ENCODE measurements around the gene FLG.
"Not testable (repeated sequence)": the region's sequence is repeated elsewhere in the genome, so short reads cannot be mapped to it uniquely, and the experiment has no call there.

Gene FLG

DNA sequence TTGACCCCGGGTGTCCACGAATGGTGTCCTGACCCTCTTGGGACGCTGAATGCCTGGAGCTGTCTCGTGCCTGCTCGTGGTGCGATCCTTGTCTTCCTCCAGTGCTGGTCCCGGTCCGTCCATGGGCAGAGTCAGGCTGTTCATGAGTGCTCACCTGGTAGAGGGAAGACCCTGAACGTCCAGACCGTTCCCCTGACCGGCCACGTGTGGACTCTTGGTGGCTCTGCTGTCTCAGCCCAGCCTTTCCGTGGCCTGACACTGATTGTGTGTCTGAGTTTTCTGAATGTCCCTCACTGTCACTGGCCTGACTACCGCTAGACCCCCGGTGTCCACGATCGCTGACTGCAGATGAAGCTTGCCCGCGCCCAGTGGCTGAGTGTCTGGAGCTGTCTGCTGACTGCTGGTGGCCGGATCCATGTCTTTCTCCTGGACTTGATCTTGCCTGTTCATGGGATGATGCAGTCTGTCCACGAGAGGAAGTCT is 11.7 kb downstream of the FLG start:
- TF ChIP-seq, protein P1, sequence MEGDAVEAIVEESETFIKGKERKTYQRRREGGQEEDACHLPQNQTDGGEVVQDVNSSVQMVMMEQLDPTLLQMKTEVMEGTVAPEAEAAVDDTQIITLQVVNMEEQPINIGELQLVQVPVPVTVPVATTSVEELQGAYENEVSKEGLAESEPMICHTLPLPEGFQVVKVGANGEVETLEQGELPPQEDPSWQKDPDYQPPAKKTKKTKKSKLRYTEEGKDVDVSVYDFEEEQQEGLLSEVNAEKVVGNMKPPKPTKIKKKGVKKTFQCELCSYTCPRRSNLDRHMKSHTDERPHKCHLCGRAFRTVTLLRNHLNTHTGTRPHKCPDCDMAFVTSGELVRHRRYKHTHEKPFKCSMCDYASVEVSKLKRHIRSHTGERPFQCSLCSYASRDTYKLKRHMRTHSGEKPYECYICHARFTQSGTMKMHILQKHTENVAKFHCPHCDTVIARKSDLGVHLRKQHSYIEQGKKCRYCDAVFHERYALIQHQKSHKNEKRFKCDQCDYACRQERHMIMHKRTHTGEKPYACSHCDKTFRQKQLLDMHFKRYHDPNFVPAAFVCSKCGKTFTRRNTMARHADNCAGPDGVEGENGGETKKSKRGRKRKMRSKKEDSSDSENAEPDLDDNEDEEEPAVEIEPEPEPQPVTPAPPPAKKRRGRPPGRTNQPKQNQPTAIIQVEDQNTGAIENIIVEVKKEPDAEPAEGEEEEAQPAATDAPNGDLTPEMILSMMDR (conservative IDR thresholded peaks at IDR 0.05) = no peak
- no peak for TF ChIP-seq ZFX (IDR thresholded peaks at IDR 0.05)
- no peak overlapping the region for H3K27ac ChIP-seq

DNA sequence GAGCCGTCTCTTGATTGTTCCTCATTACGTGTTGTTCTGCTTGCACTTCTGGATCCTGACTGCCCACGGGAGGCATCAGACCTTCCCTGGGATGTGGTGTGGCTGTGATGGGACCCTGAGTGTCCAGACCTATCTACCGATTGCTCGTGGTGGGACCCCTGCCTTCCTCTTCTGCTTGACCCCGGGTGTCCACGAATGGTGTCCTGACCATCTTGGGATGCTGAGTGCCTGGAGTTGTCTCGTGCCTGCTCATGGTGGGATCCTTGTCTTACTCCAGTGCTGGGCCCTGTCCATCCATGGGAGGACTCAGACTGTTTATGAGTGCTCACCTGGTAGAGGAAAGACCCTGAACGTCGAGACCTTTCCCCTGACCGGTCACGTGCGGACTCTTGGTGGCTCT is 12.9 kb downstream of the FLG start:
- not testable (repeated sequence) for H3K27ac ChIP-seq

DNA sequence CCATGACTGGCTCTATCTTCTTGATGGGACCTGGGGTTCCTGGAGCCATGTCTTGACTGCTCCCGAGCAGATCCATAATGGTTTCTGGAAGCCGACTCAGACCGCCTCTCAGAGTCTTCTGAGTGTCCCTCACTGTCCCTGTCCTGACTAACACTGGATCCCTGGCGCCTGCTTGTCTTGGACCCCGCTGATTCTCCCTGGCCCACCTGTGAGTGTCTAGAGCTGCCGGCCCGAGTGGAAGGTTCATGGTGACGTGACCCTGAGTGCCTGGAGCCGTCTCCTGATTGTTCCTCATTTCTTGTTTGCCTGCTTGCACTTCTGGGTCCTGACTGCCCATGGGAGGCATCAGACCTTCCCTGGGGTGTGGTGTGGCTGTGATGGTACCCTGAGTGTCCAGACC is 15.1 kb downstream of the FLG start:
- TF ChIP-seq, protein P1 (conservative IDR thresholded peaks at IDR 0.05) = no peak
- TF ChIP-seq ZFX (IDR thresholded peaks at IDR 0.05) = no peak
- no peak overlapping the region for H3K27ac ChIP-seq

DNA sequence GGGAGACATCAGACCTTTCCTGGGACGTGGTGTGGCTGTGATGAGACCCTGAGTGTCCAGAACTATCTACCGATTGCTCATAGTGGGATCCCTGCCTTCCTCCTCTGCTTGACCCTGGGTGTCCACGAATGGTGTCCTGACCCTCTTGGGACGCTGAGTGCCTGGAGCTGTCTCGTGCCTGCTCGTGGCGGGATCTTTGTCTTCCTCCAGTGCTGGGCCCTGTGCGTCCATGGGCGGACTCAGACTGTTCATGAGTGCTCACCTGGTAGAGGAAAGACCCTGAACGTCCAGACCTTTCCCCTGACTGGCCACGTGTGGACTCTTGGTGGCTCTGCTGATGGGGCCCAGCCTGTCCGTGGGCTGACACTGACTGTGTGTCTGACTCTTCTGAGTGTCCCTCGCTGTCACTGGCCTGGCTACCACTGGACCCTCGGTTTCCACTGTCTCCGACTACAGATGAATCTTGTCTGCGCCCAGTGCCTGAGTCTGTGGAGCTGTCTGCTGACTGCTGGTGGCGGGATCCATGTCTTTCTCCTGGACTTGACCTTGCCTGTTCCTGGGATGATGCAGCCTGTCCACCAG is 15.6 kb downstream of the FLG start:
- H3K27ac ChIP-seq = not testable (repeated sequence)

DNA sequence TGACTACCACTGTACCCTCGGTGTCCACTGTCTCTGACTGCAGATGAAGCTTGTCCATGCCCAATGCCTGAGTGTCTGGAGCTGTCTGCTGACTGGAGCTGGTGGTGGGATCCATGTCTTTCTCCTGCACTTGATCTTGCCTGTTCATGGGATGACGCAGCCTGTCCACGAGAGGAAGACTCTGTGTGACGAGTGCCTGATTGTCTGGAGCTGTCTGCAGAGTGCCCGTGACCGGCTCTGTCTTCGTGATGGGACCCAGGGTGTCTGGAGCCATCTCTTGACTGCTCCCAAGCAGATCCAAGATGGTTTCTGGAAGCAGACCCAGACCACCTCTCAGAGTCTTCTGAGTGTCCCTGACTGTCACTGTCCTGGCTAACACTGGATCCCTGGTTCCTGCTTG is 16.3 kb downstream of the FLG start:
- H3K27ac ChIP-seq = not testable (repeated sequence)

DNA sequence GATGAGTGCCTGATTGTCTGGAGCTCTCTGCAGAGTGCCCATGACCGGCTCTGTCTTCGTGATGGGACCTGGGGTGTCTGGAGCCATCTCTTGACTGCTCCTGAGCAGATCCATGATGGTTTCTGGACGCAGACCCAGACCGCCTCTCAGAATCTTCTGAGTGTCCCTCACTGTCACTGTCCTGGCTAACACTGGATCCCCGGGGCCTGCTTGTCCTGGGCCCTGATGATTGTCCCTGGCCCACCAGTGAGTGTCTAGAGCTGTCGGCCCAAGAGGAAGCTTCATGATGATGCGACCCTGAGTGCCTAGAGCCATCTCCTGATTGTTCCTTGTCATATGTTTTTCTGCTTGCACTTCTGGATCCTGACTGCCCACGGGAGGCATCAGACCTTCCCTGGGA is 17.1 kb downstream of the FLG start:
- not testable (repeated sequence) for H3K27ac ChIP-seq

DNA sequence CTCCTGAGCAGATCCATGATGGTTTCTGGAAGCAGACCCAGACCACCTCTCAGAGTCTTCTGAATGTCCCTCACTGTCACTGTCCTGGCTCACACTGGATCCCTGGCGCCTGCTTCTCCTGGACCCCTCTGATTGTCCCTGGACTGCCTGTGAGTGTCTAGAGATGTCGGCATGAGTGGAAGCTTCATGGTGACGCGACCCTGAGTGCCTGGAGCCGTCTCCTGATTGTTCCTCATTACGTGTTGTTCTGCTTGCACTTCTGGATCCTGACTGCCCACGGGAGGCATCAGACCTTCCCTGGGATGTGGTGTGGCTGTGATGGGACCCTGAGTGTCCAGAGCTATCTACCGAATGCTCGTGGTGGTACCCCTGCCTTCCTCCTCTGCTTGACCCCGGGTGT is 18.9 kb downstream of the FLG start:
- H3K27ac ChIP-seq = not testable (repeated sequence)

DNA sequence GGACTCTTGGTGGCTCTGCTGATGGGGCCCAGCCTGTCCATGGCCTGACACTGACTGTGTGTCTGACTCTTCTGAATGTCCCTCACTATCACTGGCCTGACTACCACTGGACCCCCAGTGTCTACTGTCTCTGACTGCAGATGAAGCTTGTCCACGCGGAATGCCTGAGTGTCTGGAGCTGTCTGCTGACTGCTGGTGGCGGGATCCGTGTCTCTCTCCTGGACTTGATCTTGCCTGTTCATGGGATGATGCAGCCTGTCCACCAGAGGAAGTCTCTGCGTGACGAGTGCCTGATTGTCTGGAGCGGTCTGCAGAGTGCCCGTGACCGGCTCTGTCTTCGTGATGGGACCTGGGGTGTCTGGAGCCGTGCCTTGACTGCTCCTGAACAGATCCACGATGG is 20.3 kb downstream of the FLG start:
- not testable (repeated sequence) for H3K27ac ChIP-seq

DNA sequence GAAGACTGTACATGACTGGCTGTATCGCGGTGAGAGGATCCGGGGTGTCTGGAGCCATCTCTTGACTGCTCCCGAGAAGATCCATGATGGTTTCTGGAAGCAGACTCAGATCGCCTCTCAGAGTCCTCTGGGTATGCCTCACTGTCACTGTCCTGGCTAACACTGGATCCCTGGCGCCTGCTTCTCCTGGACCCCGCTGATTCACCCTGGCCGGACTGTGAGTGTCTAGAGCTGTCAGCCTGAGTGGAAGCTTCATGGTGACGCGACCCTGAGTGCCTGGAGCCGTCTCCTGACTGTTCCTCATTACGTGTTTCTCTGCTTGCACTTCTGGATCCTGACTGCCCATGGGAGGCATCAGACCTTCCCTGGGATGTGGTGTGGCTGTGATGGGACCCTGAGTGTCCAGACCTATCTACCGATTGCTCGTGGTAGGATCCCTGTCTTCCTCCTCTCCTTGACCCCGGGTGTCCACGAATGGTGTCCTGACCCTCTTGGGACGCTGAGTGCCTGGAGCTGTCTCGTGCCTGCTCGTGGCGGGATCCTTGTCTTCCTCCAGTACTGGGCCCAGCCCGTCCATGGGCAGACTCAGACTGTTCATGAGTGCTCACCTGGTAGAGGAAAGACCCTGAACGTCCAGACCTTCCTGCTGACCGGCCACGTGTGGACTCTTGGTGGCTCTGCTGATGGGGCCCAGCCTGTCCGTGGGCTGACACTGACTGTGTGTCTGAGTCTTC is 21.7 kb downstream of the FLG start:
- H3K27ac ChIP-seq = not testable (repeated sequence)

DNA sequence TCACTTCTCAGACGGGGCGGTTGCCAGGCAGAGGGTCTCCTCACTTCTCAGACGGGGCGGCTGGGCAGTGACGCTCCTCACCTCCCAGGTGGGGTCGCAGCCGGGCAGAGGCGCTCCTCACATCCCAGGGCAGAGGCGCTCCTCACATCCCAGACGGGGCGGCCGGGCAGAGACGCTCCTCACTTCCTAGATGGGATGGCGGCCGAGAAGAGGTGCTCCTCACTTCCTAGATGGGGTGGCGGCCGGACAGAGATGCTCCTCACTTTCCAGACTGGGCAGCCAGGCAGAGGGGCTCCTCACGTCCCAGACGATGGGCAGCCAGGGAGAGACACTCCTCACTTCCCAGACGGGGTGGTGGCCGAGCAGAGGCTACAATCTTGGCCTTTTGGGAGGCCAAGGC is 68.6 kb downstream of the FLG start:
- not testable (repeated sequence) for H3K27ac ChIP-seq
